ENCODE data around the gene HPX.

The HPX gene

GRCh38 chr11:6388748-6389147, 52.0 kb downstream of the HPX start:
- TF ChIP-seq REST (IDR thresholded peaks at IDR 0.05; ENCODE audit: insufficient read depth in 1 of 2, low read depth in 2 of 2, low read length in 2 of 2) (no peak), SIN3A (IDR thresholded peaks at IDR 0.05; ENCODE audit: borderline replicate concordance, insufficient read depth, low read length) (no peak), TAF1 (IDR thresholded peaks at IDR 0.05; ENCODE audit: borderline replicate concordance, insufficient read depth, low read length) (no peak), POLR2AphosphoS5 (IDR thresholded peaks at IDR 0.05; ENCODE audit: low read depth, low read length) (no peak), FOXP2 (optimal IDR thresholded peaks at IDR 0.05; ENCODE audit: borderline replicate concordance, extremely low read depth, extremely low read length, insufficient read depth) (no peak)

GRCh38 chr11:6387811-6388599, 52.8 kb downstream of the HPX start:
- TF ChIP-seq POLR2AphosphoS5 (IDR thresholded peaks at IDR 0.05; ENCODE audit: low read depth, low read length): no peak
- TF ChIP-seq TAF1 (IDR thresholded peaks at IDR 0.05; ENCODE audit: borderline replicate concordance, insufficient read depth, low read length): no peak

GRCh38 chr11:6385046-6385777, 55.6 kb downstream of the HPX start:
- TF ChIP-seq FOXP2 (optimal IDR thresholded peaks at IDR 0.05; ENCODE audit: borderline replicate concordance, extremely low read depth, extremely low read length, insufficient read depth): no peak
- no peak for TF ChIP-seq SIN3A (IDR thresholded peaks at IDR 0.05; ENCODE audit: borderline replicate concordance, insufficient read depth, low read length)
- no peak for TF ChIP-seq REST (IDR thresholded peaks at IDR 0.05; ENCODE audit: insufficient read depth in 1 of 2, low read depth in 2 of 2, low read length in 2 of 2)
